ENCODE data around the gene TMPRSS13.
"Not testable (repeated sequence)": the region's sequence is repeated elsewhere in the genome, so short reads cannot be mapped to it uniquely, and the experiment has no call there.

TMPRSS13 gene

DNA sequence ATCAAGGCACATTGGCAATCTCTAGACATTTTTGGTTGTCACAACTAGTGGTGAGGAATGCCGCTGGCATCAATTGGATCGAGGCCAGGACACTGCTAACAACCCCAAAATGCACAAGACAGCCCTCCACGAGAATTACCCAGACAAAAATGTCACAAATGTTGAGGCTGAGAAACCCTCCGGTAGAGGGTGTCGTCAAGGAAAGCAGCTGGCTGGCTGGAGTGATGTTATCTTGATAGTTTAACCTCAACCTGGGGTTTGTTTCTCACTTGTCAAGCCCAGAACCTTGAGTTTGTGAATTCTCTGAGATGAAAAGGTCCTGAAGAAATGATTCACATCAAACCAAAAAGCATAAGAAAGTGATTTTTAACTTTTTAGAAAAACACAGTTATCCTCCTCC is 21.1 kb upstream of the TMPRSS13 start:
- peak; percentile 31 for DNase-seq (ENCODE audit: low read depth)

DNA sequence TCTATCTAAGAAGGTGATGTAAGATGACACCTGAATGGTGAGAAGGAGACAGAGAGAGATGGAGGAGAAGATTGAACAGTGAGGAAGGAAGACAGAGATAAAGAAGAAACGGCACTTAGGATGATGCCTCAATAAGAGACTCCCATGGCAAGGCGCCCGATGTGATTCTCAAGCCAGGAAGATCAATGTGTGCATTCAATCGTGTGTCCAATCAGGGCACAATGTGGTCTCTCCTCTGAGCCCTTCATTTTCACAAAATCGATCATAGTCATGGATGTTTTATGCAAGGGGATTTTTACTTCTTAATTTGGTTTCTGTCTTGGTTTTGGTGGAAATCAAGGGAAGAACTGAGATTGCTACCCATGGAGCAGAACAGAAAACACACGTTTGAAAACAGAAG is 19.9 kb upstream of the TMPRSS13 start:
- no peak for DNase-seq (ENCODE audit: low read depth)

DNA sequence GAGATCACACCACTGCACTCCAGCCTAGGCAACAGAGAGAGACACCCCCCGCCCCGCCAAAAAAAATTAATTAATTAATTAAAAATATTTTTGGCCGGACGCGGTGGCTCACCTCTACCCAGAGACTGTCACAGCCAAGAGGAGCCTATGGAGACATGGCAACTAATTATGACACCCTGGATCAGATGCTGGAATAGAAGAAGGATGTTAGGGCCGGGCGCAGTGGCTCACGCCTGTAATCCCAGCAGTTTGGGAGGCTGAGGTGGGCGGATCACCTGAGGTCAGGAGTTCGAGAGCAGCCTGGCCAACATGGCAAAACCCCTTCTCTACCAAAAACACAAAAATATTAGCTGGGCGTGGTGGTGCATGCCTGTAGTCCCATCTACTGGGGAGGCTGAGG is 19.3 kb upstream of the TMPRSS13 start:
- DNase-seq (ENCODE audit: low read depth): not testable (repeated sequence)

DNA sequence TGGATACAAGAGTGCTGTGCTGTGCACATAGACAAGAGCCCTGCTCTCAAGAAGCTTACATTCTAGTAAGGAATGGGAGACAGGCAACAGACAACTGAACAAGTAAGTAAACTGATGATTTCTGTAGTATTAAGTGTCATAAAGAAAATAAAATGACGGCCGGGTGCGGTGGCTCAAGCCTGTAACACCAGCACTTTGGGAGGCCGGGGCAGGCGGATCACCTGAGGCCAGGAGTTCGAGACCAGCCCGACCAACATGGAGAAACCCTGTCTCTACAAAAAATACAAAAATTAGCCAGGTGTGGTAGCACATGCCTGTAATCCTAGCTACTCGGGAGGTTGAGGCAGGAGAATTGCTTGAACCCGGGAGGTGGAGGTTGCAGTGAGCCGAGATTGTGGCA is 18.5 kb upstream of the TMPRSS13 start:
- not testable (repeated sequence) for DNase-seq (ENCODE audit: low read depth)

- peak; percentile 75 for DNase-seq (ENCODE audit: low read depth)
These were observed 17.8 kb upstream of the TMPRSS13 start for GRCh38 chr11:117946842-117947526.

DNA sequence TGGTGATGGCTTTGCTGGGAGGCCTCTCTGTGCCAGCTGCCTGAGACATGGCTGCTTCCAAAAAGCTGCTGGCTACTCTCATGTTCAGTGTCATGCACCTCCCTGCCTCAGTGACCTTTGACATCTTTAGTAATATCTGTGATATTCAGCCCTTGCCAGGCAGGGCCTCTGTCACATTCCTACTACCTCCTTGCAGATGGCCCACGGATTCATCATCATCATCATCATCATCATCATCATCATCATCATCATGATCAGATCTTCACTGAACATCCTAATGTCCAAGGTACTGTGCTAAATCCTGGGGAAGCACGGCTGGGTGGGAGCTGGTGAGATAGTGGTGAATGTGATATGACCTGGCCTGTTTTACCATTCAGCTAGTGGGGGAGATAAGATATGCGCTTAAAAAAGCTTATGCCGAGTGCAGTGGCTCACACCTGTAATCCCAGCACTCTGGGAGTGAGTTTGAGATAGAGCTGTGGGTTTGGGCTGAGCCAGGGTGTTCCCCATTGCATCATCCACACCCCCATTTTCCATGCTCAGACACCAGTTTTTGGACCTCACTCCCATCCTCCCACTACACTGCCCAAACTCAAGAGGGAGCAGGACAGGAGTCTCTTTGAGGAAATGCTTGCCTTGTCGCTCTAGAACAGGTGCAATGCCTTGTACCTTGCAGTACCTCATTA is 17.1 kb upstream of the TMPRSS13 start:
- DNase-seq (ENCODE audit: low read depth): no peak

- no peak for DNase-seq (ENCODE audit: low read depth)
These were observed 16.0 kb upstream of the TMPRSS13 start for GRCh38 chr11:117945047-117945810.

DNA sequence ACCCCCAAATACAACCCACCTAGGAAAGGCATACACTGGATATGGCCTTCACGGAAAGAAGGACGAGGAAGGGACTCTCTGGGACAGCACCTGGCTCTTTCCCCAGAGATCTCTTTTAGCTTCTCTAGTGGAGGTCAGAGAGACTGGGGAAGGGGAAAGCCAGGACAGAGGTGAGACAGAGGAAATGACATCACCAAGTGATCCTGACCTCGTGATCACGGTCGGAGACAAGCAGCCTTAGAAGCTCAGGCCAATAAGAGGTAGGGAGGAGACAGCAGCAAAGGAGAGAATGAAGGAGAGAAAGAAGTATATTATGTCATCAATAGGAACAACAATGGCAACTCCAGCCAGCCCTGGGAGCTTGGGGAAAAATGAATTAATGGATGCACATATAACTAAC is 15.4 kb upstream of the TMPRSS13 start:
- no peak for DNase-seq (ENCODE audit: low read depth)

DNA sequence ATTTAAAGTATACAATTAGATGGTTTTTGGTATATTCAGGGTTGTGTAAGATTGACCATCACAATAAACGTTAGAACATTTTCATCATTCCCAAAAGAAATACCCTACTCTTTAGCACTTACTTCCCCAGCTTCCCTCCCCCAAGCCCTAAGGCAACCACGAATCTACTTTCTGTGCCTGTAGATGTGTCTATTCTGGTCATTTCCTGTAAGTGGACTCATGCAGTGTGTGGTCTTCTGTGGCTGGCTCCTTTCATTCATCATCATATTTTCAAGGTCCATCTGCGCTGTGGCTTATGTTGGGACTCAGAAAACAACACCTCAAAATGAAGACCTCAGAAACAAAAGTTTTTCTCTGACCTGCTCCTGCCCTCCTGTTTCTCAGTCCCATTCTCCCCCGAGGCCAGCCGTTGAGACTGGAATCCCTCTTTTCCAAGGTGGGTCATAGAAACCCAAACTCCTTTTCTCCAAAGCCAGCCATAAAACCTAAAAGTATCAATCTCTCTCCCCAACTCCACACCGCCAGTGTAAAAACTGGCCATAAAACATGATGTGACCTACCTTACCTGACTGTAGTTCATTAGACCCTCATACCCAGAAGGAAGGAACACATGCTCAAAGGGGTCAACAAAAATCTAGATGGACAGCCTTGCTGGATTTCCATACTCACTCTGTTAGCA is 12.9 kb upstream of the TMPRSS13 start:
- no peak for DNase-seq (ENCODE audit: low read depth)

GRCh38 chr11:117941163-117941707 is 12.0 kb upstream of the TMPRSS13 start:
- DNase-seq (ENCODE audit: low read depth): no peak

DNA sequence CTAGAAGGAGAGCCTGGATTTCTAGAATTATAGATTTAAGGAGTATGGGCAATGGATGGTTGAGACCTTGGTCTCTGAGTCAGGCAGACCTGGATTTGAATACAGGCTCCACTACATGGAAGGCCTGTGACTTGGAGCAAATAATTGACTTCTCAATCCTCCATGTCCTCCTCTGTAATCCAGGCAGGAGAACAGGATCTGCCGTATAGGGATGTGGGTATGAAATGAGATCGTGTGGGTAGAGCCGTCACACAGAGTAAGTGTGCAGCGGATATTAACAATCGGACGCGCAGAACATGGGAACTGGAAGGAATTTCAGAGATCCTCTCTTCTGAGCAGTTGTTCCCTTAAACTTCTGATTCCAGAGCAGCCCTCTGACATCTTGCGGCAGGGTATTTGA is 11.5 kb upstream of the TMPRSS13 start:
- DNase-seq (ENCODE audit: low read depth): no peak

DNA sequence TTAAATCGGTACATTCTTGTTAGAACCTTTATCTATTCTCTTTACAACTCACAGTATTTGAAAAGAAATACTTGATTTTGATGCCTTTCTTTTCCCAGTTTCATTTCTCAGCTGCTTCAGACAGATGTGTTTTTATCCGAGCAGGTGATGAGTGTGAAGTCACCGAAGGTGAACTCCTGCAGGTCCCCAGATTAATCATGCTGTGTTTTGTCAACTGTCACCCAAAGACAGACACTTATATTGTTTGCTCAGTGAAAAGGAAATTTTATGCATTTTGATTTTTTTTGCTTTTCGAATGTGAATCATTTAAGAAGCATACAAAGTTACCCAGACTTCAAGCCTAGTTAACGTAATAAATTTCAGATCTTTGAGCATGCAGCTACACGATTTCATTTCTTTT is 7.8 kb upstream of the TMPRSS13 start:
- DNase-seq (ENCODE audit: low read depth): no peak

DNA sequence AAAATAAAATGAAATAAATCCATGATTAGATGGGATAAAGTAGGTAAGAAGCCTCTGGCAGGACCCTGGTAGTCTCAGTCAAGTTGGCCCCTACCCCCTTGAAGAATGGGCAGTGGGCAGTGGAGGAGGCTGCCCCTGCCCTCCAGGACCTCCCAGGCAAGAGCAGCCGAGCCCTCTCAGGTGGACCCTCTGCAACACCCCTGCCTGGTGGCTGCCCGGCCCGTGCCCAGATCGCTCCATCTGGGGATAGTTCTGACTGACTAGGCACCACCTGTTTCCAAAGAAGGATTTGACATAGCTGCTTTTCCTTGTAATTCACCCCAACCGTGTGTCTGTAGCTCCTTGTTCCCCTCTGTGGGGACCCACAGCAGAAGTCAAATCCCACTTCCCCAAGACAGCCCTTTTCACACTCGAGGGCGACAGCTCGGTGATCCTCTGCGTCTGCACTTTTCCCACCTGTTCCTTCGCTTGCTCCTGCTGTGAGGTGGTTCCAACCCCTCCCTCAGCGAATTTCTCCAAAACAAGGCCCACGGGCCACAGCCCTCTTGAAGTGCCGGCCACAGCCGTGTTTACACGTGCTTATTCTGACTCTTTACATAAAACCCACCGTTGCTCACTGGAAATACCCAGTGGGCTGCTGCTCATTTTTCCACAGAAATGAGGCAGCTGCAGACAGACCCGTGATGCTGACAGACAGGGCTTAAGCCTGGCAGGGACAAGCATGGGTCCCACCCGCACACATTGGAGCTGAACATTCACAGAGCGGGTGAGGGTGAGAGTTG is 5.5 kb upstream of the TMPRSS13 start:
- no peak for DNase-seq (ENCODE audit: low read depth)

- DNase-seq (ENCODE audit: low read depth): no peak
These were observed 4.7 kb upstream of the TMPRSS13 start for GRCh38 chr11:117933930-117934329.

- no peak for DNase-seq (ENCODE audit: low read depth)
These were observed 4.3 kb upstream of the TMPRSS13 start for GRCh38 chr11:117933475-117933874.

DNA sequence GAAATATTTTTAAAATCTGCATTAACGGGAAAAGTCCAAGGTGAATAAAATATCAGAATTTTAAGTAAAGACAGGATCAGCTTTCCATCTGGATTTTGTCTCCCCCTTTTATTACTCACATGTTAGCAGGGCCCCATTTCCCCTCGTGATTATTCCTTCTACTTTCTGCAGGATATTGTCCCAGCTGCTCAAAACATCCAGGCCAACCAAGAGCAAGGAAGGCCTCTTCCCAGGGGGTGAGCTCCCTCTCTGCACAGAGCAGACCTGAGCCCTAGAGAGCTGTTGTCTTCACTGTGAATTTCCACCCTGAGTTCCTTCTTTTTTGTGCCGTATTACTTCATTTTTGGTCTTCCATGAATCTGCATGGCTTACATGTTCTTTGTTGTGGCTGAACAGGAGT is 3.7 kb upstream of the TMPRSS13 start:
- DNase-seq (ENCODE audit: low read depth): no peak

GRCh38 chr11:117932426-117932825 is 3.2 kb upstream of the TMPRSS13 start:
- no peak for DNase-seq (ENCODE audit: low read depth)

- no peak for DNase-seq (ENCODE audit: low read depth)
These were observed 2.8 kb upstream of the TMPRSS13 start for GRCh38 chr11:117931971-117932370.

DNA sequence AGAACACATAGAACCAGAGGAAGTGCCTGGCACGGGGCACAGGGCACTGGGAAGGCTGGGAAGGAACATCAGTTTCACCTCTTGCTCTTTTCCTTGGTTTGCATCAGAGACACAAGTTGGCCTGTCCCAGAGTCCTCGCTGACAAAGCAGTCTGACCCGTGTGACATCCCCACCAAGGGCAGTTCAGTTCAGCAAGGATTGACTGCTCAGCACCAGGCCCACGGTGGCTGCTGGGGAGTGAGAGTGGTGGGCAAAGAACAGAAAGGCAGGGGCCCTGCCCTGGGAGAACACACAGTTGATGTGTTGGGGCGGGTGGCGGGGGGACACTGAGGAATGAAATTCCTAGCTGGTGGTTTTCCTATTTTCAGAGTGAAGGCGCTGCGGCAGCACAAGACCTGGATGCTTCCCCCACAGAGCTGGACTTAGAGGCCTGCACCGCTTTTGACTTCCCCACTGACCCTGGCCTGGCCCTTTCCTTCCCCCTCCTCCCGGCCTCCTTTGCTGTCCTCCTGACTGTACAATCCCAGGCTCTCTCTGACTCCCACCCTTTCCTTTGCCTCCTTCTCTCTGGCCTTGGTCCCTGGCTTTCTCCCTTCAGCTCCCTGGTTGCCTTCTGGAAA is 2.2 kb upstream of the TMPRSS13 start:
- no peak for DNase-seq (ENCODE audit: low read depth)

GRCh38 chr11:117930668-117931330 is 1.6 kb upstream of the TMPRSS13 start:
- DNase-seq (ENCODE audit: low read depth): no peak
